Measurements from ENCODE around the gene WDR7.
A peak's percentile ranks its signal among the peaks of the same experiment; 100 is the strongest.

Gene WDR7

GRCh38 chr18:56890632-56891031 is 239.5 kb downstream of the WDR7 start:
- peak; percentile 49 for DNase-seq (ENCODE audit: low read depth)

- DNase-seq (ENCODE audit: low read depth), result no peak
Observed at GRCh38 chr18:56891116-56891515, 240.0 kb downstream of the WDR7 start.

- no peak for DNase-seq (ENCODE audit: low read depth)
Observed at GRCh38 chr18:56891870-56892269, 240.7 kb downstream of the WDR7 start.

GRCh38 chr18:56897122-56897521 is 246.0 kb downstream of the WDR7 start:
- DNase-seq (ENCODE audit: low read depth), result no peak

- no peak for DNase-seq (ENCODE audit: low read depth)
Observed at GRCh38 chr18:56899660-56900059, 248.5 kb downstream of the WDR7 start.

GRCh38 chr18:56900195-56901094 is 249.3 kb downstream of the WDR7 start:
- no peak for DNase-seq (ENCODE audit: low read depth)

- no peak for DNase-seq (ENCODE audit: low read depth)
Observed at GRCh38 chr18:56901919-56902318, 250.8 kb downstream of the WDR7 start.

GRCh38 chr18:56902653-56903052 is 251.5 kb downstream of the WDR7 start:
- DNase-seq (ENCODE audit: low read depth), result no peak

- no peak for DNase-seq (ENCODE audit: low read depth)
Observed at GRCh38 chr18:56903686-56904085, 252.5 kb downstream of the WDR7 start.

- DNase-seq (ENCODE audit: low read depth), result no peak
Observed at GRCh38 chr18:56907771-56908170, 256.6 kb downstream of the WDR7 start.

- DNase-seq (ENCODE audit: low read depth), result no peak
Observed at GRCh38 chr18:56910237-56910636, 259.1 kb downstream of the WDR7 start.

GRCh38 chr18:56910967-56911366 is 259.8 kb downstream of the WDR7 start:
- no peak for DNase-seq (ENCODE audit: low read depth)

GRCh38 chr18:56913941-56914340 is 262.8 kb downstream of the WDR7 start:
- no peak for DNase-seq (ENCODE audit: low read depth)

GRCh38 chr18:56919190-56919589 is 268.0 kb downstream of the WDR7 start:
- DNase-seq (ENCODE audit: low read depth), result no peak

- DNase-seq (ENCODE audit: low read depth), result no peak
Observed at GRCh38 chr18:56921896-56922480, 270.8 kb downstream of the WDR7 start.

GRCh38 chr18:56926734-56927133 is 275.6 kb downstream of the WDR7 start:
- DNase-seq (ENCODE audit: low read depth), result no peak

- no peak for DNase-seq (ENCODE audit: low read depth)
Observed at GRCh38 chr18:56927786-56928185, 276.6 kb downstream of the WDR7 start.

GRCh38 chr18:56929886-56930285 is 278.7 kb downstream of the WDR7 start:
- DNase-seq (ENCODE audit: low read depth), result no peak

- DNase-seq (ENCODE audit: low read depth), result no peak
Observed at GRCh38 chr18:56933472-56933871, 282.3 kb downstream of the WDR7 start.

- no peak for DNase-seq (ENCODE audit: low read depth)
Observed at GRCh38 chr18:56934131-56934530, 283.0 kb downstream of the WDR7 start.

- DNase-seq (ENCODE audit: low read depth), result no peak
Observed at GRCh38 chr18:56934906-56935305, 283.7 kb downstream of the WDR7 start.

- DNase-seq (ENCODE audit: low read depth), result no peak
Observed at GRCh38 chr18:56935434-56936040, 284.4 kb downstream of the WDR7 start.

GRCh38 chr18:56936457-56936856 is 285.3 kb downstream of the WDR7 start:
- DNase-seq (ENCODE audit: low read depth), result no peak
